ENCODE results near the gene VPS72.

DNA sequence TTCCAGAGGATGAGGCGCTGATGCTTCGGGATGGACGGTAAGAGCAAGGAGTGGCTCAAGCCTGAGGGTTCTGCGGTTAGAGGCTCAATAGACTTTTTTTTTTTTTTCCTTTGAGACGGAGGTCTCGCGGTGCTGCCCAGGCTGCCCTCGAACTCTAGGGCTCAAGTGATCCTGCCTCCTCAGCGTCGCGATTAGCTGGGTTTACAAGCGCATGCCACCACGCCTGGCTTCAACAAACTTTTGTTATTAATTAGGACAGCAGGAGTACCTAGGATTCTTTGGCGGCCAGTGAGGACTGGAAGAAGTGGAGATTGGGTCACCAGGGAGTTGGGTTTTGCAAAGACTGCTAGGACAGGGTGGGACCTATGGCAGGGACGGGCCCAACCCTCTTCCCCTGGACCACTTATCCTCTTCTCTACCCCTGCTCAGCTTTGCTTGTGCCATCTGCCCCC, 23.5 kb downstream of the VPS72 start:
- TF ChIP-seq, protein P1, sequence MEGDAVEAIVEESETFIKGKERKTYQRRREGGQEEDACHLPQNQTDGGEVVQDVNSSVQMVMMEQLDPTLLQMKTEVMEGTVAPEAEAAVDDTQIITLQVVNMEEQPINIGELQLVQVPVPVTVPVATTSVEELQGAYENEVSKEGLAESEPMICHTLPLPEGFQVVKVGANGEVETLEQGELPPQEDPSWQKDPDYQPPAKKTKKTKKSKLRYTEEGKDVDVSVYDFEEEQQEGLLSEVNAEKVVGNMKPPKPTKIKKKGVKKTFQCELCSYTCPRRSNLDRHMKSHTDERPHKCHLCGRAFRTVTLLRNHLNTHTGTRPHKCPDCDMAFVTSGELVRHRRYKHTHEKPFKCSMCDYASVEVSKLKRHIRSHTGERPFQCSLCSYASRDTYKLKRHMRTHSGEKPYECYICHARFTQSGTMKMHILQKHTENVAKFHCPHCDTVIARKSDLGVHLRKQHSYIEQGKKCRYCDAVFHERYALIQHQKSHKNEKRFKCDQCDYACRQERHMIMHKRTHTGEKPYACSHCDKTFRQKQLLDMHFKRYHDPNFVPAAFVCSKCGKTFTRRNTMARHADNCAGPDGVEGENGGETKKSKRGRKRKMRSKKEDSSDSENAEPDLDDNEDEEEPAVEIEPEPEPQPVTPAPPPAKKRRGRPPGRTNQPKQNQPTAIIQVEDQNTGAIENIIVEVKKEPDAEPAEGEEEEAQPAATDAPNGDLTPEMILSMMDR (IDR thresholded peaks at IDR 0.05), result no peak
- TF ChIP-seq POLR2A (IDR thresholded peaks at IDR 0.05), result no peak
